ENCODE results near the gene BCL2L14.

Gene BCL2L14

DNA sequence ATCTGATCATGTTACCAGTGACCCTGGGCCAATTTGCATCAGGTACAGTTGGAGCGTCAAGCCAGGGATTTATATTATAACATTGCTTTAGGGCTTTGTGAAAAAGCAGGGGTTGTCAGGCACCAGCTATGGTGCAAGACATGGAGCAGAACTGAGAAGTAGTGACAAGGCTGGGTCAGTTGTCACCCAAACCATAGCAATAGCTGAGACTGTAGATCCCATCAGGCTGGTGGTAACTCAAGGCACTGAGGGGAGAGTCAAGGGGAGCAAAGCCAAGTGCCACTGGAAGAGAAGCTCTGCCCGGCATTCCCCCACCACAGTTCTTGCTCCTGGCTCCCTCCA lies 16.9 kb downstream of the BCL2L14 start:
- Histone ChIP-seq H3K4me3 (ENCODE audit: low read depth, low read length) (no peak overlapping the region), H3K79me2 (ENCODE audit: control insufficient read depth, insufficient read depth, low read length, unreplicated experiment) (no peaks in the 10 kb centered on the region)

GRCh38 chr12:12088147-12088546 lies 17.4 kb downstream of the BCL2L14 start:
- no peak overlapping the region for H3K27ac ChIP-seq (ENCODE audit: low read depth, low read length)

More for the DNA sequence above, 16.9 kb downstream of the BCL2L14 start:
- Histone ChIP-seq H3K36me3 (ENCODE audit: insufficient read depth, low read length) (no peaks in the 10 kb centered on the region), H2AFZ (ENCODE audit: low read length, unreplicated experiment) (no peak overlapping the region), H3K4me1 (ENCODE audit: control insufficient read depth, insufficient read depth, low read length, unreplicated experiment) (peaks cover 1% of the 10 kb centered on the region), H3K27ac (ENCODE audit: low read depth, low read length) (no peak overlapping the region), H3K27me3 (ENCODE audit: insufficient read depth, low read length) (peaks cover 8% of the 10 kb centered on the region; the same call in 1 of the 2 replicates)

DNA sequence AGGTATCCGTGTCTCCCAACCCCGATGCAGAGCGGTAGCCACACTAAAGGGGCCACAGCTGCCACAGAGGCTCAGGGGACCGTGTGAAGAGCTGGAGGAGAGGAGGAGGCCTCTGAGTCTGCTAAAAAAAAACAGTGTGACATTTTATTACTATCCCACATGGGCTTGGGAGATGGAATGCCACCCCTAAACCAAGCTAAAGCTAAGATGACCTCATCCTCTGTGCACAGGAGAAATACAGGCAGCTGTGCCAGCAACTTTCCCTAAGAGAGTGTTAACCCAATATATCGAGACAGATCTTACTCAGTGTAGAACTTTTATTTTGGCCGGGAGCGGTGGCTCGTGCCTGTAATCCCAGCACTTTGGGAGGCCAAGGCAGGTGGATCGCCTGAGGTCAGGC lies 18.0 kb downstream of the BCL2L14 start:
- no peak overlapping the region for H3K27ac ChIP-seq (ENCODE audit: low read depth, low read length)
- H3K79me2 ChIP-seq (ENCODE audit: control insufficient read depth, insufficient read depth, low read length, unreplicated experiment) = no peaks in the 10 kb centered on the region
- H3K36me3 ChIP-seq (ENCODE audit: insufficient read depth, low read length) = no peaks in the 10 kb centered on the region
- H3K27me3 ChIP-seq (ENCODE audit: insufficient read depth, low read length) = peaks cover 8% of the 10 kb centered on the region; the same call in 1 of the 2 replicates
- no peak overlapping the region for H3K4me3 ChIP-seq (ENCODE audit: low read depth, low read length)
- H2AFZ ChIP-seq (ENCODE audit: low read length, unreplicated experiment) = no peak overlapping the region
- peaks cover 7% of the 10 kb centered on the region for H3K4me1 ChIP-seq (ENCODE audit: control insufficient read depth, insufficient read depth, low read length, unreplicated experiment)

More at GRCh38 chr12:12088147-12088546, 17.4 kb downstream of the BCL2L14 start:
- Histone ChIP-seq H3K4me1 (ENCODE audit: control insufficient read depth, insufficient read depth, low read length, unreplicated experiment) (peaks cover 6% of the 10 kb centered on the region), H3K79me2 (ENCODE audit: control insufficient read depth, insufficient read depth, low read length, unreplicated experiment) (no peaks in the 10 kb centered on the region), H3K36me3 (ENCODE audit: insufficient read depth, low read length) (no peaks in the 10 kb centered on the region), H3K4me3 (ENCODE audit: low read depth, low read length) (no peak overlapping the region), H3K27me3 (ENCODE audit: insufficient read depth, low read length) (peaks cover 8% of the 10 kb centered on the region; the same call in 1 of the 2 replicates), H2AFZ (ENCODE audit: low read length, unreplicated experiment) (no peak overlapping the region)

DNA sequence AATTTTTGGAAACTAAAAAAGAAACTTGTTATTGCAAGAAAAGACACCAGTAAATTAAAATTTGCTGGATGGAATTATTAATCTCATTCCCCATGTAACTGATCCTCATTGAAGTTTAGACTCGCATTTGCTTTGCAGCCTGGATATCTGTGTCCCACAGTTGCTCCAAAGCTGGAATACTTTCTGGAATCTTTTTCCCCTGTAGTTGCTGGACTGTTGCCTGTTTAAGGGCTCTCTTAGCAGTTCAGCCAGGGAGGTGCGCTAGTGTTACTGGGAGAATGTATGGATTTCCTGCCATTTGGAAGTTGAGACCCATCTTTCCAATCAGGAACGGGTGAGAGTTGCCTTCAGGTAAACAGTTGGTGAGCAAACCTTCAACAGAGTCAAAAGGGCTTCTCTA lies 20.3 kb downstream of the BCL2L14 start:
- Histone ChIP-seq H3K36me3 (ENCODE audit: insufficient read depth, low read length) (no peaks in the 10 kb centered on the region), H3K27me3 (ENCODE audit: insufficient read depth, low read length) (peaks cover 8% of the 10 kb centered on the region; the same call in 1 of the 2 replicates), H3K4me1 (ENCODE audit: control insufficient read depth, insufficient read depth, low read length, unreplicated experiment) (peaks cover 7% of the 10 kb centered on the region), H3K79me2 (ENCODE audit: control insufficient read depth, insufficient read depth, low read length, unreplicated experiment) (no peaks in the 10 kb centered on the region), H2AFZ (ENCODE audit: low read length, unreplicated experiment) (no peak overlapping the region), H3K4me3 (ENCODE audit: low read depth, low read length) (no peak overlapping the region), H3K27ac (ENCODE audit: low read depth, low read length) (no peak overlapping the region)

GRCh38 chr12:12091977-12092663 lies 21.4 kb downstream of the BCL2L14 start:
- Histone ChIP-seq H3K4me3 (ENCODE audit: low read depth, low read length) (no peak overlapping the region), H3K27me3 (ENCODE audit: insufficient read depth, low read length) (peaks cover 8% of the 10 kb centered on the region; the same call in 1 of the 2 replicates), H3K27ac (ENCODE audit: low read depth, low read length) (no peak overlapping the region), H2AFZ (ENCODE audit: low read length, unreplicated experiment) (no peak overlapping the region), H3K79me2 (ENCODE audit: control insufficient read depth, insufficient read depth, low read length, unreplicated experiment) (no peaks in the 10 kb centered on the region), H3K36me3 (ENCODE audit: insufficient read depth, low read length) (no peaks in the 10 kb centered on the region), H3K4me1 (ENCODE audit: control insufficient read depth, insufficient read depth, low read length, unreplicated experiment) (peaks cover 7% of the 10 kb centered on the region)

- Histone ChIP-seq H3K79me2 (ENCODE audit: control insufficient read depth, insufficient read depth, low read length, unreplicated experiment) (no peaks in the 10 kb centered on the region), H3K27me3 (ENCODE audit: insufficient read depth, low read length) (peaks cover 8% of the 10 kb centered on the region; the same call in 1 of the 2 replicates), H3K4me1 (ENCODE audit: control insufficient read depth, insufficient read depth, low read length, unreplicated experiment) (peaks cover 7% of the 10 kb centered on the region), H2AFZ (ENCODE audit: low read length, unreplicated experiment) (no peak overlapping the region), H3K27ac (ENCODE audit: low read depth, low read length) (no peak overlapping the region), H3K36me3 (ENCODE audit: insufficient read depth, low read length) (no peaks in the 10 kb centered on the region), H3K4me3 (ENCODE audit: low read depth, low read length) (no peak overlapping the region)
Measured at GRCh38 chr12:12094481-12094880, 23.7 kb downstream of the BCL2L14 start.

- Histone ChIP-seq H3K4me1 (ENCODE audit: control insufficient read depth, insufficient read depth, low read length, unreplicated experiment) (peaks cover 7% of the 10 kb centered on the region), H3K79me2 (ENCODE audit: control insufficient read depth, insufficient read depth, low read length, unreplicated experiment) (no peaks in the 10 kb centered on the region), H3K27me3 (ENCODE audit: insufficient read depth, low read length) (peaks cover 8% of the 10 kb centered on the region; the same call in 1 of the 2 replicates), H3K27ac (ENCODE audit: low read depth, low read length) (no peak overlapping the region), H2AFZ (ENCODE audit: low read length, unreplicated experiment) (no peak overlapping the region), H3K4me3 (ENCODE audit: low read depth, low read length) (no peak overlapping the region), H3K36me3 (ENCODE audit: insufficient read depth, low read length) (no peaks in the 10 kb centered on the region)
Measured at GRCh38 chr12:12095021-12095420, 24.3 kb downstream of the BCL2L14 start.

GRCh38 chr12:12097891-12098690 lies 27.4 kb downstream of the BCL2L14 start:
- H2AFZ ChIP-seq (ENCODE audit: low read length, unreplicated experiment) = no peak overlapping the region
- H3K4me1 ChIP-seq (ENCODE audit: control insufficient read depth, insufficient read depth, low read length, unreplicated experiment) = peaks cover 2% of the 10 kb centered on the region
- H3K4me3 ChIP-seq (ENCODE audit: low read depth, low read length) = no peak overlapping the region
- H3K27ac ChIP-seq (ENCODE audit: low read depth, low read length) = no peak overlapping the region
- no peaks in the 10 kb centered on the region for H3K27me3 ChIP-seq (ENCODE audit: insufficient read depth, low read length)
- H3K36me3 ChIP-seq (ENCODE audit: insufficient read depth, low read length) = no peaks in the 10 kb centered on the region
- H3K79me2 ChIP-seq (ENCODE audit: control insufficient read depth, insufficient read depth, low read length, unreplicated experiment) = no peaks in the 10 kb centered on the region

DNA sequence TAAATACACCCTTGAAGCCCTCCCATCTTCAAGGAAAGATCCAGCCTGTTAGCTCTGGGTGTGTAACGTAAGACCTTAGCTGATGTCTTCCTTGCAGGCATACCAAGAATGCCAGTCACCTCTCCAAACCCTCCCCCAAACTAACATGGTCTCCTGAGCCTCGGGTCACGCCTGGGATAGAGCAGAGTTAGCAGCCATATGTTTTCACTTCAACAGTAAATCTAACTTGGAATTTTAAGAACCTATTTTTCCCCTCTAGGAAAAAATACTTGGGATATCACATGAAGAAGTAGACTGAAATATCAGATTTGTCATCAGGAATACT lies 27.9 kb downstream of the BCL2L14 start:
- H3K79me2 ChIP-seq (ENCODE audit: control insufficient read depth, insufficient read depth, low read length, unreplicated experiment) = no peaks in the 10 kb centered on the region
- H3K36me3 ChIP-seq (ENCODE audit: insufficient read depth, low read length) = no peaks in the 10 kb centered on the region; the same call in 1 of the 2 replicates
- no peak overlapping the region for H3K27ac ChIP-seq (ENCODE audit: low read depth, low read length)

GRCh38 chr12:12099102-12099501 lies 28.4 kb downstream of the BCL2L14 start:
- Histone ChIP-seq H3K4me1 (ENCODE audit: control insufficient read depth, insufficient read depth, low read length, unreplicated experiment) (no peaks in the 10 kb centered on the region), H3K79me2 (ENCODE audit: control insufficient read depth, insufficient read depth, low read length, unreplicated experiment) (no peaks in the 10 kb centered on the region), H3K36me3 (ENCODE audit: insufficient read depth, low read length) (no peaks in the 10 kb centered on the region; the same call in 1 of the 2 replicates)

More for the DNA sequence above, 27.9 kb downstream of the BCL2L14 start:
- H2AFZ ChIP-seq (ENCODE audit: low read length, unreplicated experiment) = no peak overlapping the region
- no peaks in the 10 kb centered on the region for H3K4me1 ChIP-seq (ENCODE audit: control insufficient read depth, insufficient read depth, low read length, unreplicated experiment)
- H3K4me3 ChIP-seq (ENCODE audit: low read depth, low read length) = no peak overlapping the region
- H3K27me3 ChIP-seq (ENCODE audit: insufficient read depth, low read length) = no peaks in the 10 kb centered on the region

DNA sequence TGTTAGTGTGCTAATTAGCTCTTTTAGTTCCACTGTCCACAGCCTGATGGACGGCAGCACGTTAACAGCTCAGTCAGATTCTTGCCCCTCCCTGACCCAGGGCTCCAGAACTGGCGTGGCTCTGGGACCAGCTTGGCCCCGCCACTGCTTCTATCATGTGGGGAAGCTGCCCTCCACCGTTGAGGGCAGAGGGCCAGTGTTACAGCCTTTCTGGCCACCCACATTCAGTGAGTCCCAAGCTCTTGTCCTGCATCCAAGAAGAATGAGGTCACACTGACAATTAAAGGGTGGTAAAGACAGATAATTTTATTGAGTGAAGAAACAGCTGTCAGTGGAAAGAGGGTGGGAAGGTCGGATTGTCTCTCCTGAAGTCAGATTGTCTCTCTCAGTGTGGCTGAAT lies 36.9 kb downstream of the BCL2L14 start:
- no peak overlapping the region for H2AFZ ChIP-seq (ENCODE audit: low read length, unreplicated experiment)
- H3K27ac ChIP-seq (ENCODE audit: low read depth, low read length) = no peak overlapping the region
- no peak overlapping the region for H3K4me3 ChIP-seq (ENCODE audit: low read depth, low read length)
- no peaks in the 10 kb centered on the region for H3K4me1 ChIP-seq (ENCODE audit: control insufficient read depth, insufficient read depth, low read length, unreplicated experiment)
- H3K79me2 ChIP-seq (ENCODE audit: control insufficient read depth, insufficient read depth, low read length, unreplicated experiment) = no peaks in the 10 kb centered on the region
- H3K36me3 ChIP-seq (ENCODE audit: insufficient read depth, low read length) = no peaks in the 10 kb centered on the region; the same call in 1 of the 2 replicates
- H3K27me3 ChIP-seq (ENCODE audit: insufficient read depth, low read length) = no peaks in the 10 kb centered on the region

More at GRCh38 chr12:12099102-12099501, 28.4 kb downstream of the BCL2L14 start:
- Histone ChIP-seq H3K27ac (ENCODE audit: low read depth, low read length) (no peak overlapping the region), H3K27me3 (ENCODE audit: insufficient read depth, low read length) (no peaks in the 10 kb centered on the region), H3K4me3 (ENCODE audit: low read depth, low read length) (no peak overlapping the region), H2AFZ (ENCODE audit: low read length, unreplicated experiment) (no peak overlapping the region)

Measured in ACC112 (cell line).